HG03565 (cell line): ENCODE data around the gene ST6GALNAC4.

Experiments used
- ATAC-seq: cut with Tn5 transposase; IDR thresholded peaks from one replicate; pipeline ENCODE4 v1.9.1; 2021; ENCODE audit warnings: mild to moderate bottlenecking, moderate library complexity; ENCODE audit not compliant: unreplicated experiment

Gene ST6GALNAC4

GRCh38 chr9:127947841-127948710 lies 31.2 kb upstream of the ST6GALNAC4 start:
- ATAC-seq, result no peak

DNA sequence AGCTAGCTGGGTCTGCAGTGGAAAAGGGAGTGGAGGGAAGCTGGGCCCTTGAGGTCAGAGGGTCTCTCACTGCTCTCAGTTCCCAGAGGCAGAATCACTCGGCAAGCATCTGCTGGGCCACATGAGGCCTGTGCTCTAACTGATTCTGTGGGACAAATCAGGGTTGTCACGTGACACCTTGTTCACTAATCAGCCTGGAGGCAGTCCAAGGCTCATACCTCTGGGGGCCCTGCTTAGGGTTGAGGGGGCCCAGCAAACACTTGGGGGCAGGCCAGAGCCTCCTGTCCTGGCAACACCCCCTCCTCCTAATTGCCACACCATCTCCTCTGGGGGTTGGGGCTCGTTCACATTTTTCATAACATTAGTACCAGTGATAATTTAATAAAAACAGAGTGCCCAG lies 29.9 kb upstream of the ST6GALNAC4 start:
- no peak for ATAC-seq

- no peak for ATAC-seq
These were observed 29.1 kb upstream of the ST6GALNAC4 start for GRCh38 chr9:127945942-127946341.

GRCh38 chr9:127945338-127945737 lies 28.5 kb upstream of the ST6GALNAC4 start:
- ATAC-seq, result no peak

DNA sequence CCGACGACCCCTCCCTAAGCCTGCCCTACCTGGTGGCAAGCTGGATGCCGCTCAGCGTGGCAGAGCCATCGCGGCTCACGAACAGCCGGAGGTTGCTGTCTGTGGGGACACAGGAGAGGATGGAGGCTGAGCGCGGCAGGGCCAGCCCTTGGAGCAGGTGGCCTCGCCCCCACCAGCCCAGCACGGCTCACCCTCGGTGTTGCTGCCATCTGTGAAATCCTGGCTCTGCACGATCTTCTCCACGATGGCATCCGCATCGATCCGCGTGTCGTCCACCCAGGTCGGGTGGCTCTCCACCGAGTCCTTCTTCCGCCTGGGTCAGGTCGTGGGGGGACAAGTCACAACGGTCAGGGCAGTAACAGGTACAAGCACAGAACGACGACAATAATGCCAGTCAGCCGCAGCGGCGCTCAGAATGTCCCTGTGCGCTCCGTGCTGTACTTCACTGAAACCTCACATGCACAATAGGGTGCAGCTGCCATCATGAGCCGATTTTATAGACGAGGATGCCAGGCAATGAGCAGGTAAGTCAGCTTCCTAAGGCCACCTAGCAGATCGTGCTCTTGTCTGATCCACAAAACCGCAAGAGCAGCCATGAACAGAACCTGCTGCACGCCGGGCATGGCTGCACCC lies 27.9 kb upstream of the ST6GALNAC4 start:
- ATAC-seq, result no peak

DNA sequence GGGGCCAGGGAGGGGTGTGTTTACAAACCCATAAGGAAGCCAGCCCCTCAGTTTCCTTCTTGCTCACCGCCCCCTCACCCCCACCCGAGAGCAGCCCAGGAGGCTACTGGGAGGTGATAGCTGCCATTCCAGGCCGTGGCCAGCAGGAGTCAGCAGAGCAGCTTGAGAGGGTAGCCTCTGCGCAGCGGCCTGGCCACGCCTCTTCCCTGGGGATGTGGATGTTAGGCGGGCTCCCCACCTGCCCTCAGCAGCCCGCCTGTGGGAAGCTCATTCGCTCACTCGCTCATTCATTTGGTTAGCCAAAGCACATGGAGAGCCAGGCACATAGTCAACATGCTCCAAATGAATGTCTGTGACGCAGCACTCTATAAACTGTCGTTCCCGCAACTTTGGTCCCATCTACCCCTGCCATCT lies 26.9 kb upstream of the ST6GALNAC4 start:
- peak; percentile 59 for ATAC-seq

DNA sequence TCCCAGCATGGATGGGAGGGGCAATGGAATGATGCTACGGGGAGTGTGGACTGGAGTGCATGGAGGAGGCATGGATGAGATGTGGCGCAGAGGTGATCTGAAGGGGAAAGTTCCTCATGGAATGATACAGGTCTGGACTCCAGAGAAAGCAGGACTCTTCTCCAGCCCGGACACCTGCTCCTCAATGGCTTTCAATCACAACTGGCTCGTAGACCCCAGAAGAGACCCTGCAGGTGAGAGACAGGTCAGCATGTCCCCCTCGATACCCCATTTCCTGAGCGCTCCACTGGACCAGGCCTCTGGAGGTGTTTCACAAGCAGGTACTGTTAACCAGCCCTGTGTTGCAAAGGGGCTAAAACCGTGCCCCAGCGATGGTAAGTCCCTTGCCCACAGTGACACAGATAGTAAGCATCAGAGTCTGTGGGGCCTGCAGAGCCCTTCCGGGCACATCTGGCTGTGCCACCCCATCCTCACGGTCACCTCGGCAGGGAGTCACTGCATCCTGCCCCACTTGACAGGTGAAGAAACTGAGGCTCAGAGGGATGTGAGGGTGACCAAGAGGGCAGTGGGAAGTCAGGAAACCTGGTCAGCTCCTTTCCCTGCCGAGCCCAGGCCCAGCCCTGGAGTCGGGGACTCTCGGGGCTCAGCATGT lies 26.3 kb upstream of the ST6GALNAC4 start:
- no peak for ATAC-seq

DNA sequence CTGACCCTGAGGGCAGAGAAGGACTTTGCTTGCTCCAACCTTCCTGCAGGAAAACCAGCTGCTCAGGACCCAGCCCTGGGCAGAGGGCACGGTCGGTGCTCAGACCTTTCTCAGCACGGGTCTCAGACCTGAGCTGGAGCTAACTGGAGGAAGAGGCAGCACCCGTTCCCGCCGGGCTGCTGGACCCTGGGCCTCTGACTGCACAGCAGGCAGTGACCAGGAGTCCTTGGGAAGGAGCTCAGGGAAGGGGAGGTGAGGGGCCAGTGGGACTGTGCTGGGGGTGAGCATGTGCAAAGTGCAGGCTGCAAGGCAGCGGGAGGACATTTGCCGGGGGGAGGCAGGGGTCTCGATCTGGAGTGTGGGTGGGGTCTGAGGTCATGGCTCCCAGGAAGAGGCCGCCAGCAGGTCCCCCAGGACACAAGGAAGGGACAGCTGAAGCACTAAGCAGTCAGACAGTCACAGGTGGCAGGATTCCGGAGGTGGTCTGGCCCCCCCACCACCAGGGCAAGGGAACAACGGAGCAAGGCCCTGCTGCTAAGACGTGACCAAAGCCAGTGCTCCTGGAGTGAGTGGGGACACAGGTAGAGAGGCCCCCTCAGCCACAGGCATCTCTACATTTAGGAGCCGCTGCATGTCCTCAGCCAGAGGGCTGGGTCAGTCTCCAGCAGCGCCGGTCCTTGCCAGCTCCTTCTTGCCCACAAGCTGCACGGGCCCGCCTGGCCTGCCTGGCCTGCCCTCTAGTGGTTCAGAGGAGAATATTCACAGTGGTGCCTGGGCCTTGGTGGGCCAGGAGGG lies 25.6 kb upstream of the ST6GALNAC4 start:
- ATAC-seq, result no peak

DNA sequence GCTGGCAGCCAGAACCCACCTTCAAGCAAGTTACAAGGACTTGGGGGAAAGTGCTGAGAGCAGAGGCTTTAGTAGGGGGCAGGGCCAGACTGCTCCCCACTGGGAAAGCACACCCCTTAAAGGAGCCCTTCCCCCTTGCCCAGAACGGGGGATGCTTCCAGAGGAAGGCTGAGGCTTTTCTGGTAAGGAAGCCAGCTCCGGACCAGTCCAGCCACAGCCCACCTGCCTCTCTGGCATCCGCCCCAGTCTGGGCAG lies 25.0 kb upstream of the ST6GALNAC4 start:
- no peak for ATAC-seq

DNA sequence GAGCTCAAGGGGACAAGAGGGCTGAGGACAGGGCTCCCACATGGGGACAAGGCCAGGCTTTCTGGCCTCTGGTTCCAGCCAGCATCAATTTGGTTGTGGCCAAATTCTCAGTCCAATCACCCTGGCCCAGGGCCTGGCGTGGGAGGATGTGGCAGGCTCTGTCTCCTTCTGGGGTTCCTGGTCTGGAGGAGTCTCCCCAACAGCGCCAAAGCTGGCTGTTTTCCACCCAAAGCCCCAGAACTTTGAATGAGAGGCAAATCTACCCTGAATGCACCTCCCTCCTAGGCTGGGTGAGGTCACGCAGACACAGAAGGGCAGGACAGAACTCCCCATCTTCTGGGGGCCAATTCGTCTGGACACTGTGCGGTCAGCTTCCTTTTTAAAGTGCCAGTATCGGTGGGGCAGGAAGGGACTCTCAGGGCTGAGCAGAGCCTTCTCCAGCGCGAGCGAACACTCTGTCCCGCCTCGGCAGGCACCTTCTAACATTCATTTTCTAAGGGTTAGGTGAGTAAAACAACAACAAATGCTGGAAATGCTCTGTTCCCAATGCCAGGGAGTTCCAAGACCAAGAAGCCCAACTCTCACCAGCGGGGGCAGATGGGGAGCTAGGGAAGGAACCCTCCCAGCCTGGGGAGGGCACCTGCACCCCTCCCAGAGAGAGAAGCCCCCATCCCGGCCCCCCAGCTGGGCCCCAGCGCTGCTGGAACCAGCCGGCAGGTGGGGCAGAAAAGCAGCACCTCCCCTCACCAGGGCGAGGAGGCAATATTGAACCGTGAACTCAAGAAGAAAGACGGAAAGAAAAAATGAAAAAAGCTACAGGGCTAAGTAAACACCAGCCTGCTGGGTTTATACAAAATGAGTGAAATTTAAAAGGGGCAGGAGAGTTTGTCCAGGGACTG lies 24.5 kb upstream of the ST6GALNAC4 start:
- no peak for ATAC-seq

DNA sequence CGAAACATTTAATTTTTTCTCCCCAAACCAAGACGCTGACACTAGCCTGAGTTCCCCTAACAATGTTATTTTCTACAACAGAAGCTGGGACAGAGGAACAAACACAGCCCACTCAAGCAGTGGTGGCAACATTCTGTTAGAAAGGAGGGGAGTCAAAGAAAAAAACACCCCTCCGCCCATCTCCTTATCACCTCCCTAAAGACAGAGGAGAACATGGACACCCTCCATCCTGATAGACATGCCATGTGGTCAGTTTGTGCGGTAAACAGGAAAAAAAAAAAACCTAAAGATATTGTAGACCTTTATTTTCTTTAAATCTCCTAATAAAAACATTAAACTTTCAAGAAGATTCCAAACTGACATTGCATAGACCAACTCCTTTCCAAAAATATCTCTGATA lies 23.8 kb upstream of the ST6GALNAC4 start:
- ATAC-seq, result no peak

- no peak for ATAC-seq
These were observed 21.5 kb upstream of the ST6GALNAC4 start for GRCh38 chr9:127938298-127938690.

GRCh38 chr9:127937388-127938297 lies 20.8 kb upstream of the ST6GALNAC4 start, which contains the start of gene DPM2:
Gene DPM2, minus strand, starts transcription at chr9:127937854. Its CDS starts 34 bp downstream, at chr9:127937820.
- peak; percentile 75 for ATAC-seq

- ATAC-seq, result no peak
These were observed 20.2 kb upstream of the ST6GALNAC4 start for GRCh38 chr9:127937056-127937387.

DNA sequence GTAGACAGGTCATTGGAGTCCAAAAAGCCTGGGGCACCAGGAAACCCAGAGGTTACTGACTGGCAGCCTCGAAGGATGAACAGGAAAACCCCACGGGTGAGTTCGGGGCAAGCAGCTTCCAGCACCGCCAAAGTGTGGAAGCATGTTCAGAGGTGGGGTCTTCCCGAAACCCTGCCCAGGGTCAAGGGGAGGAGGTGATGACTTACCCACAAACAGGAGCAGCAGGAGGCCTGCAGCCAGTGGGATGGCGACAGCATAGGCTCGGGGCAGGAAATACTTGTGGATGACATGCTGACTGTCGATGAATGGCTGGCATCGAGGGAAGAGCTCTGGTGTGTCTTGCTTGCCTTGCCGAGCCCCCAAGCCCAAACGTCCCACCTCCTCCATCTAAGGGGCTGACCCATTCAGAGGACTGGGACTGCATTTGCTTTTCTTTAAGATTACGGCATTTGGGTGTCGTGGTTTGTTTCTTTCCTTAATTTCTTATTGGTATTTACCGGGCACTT lies 19.6 kb upstream of the ST6GALNAC4 start:
- no peak for ATAC-seq

- no peak for ATAC-seq
These were observed 19.0 kb upstream of the ST6GALNAC4 start for GRCh38 chr9:127935765-127936221.

DNA sequence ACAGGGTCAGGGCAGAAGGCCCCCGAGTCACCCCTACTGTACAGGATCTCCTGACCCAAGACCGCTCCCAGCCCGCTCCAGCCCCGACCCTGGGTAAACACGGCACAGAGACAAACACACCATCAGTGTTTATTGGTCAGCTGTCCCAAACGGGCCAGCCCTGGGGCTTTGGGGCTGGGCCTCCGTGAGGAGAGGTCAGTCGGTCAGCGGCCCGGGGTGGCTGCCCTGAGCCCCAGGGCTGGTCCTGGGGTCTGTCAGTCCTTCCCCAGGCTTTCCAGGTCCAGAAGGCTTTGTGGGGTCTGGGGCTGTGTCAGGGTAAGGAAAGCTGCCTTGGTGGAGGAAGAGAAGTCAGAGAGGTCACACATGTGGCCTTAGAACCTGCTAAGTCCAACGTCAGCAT lies 18.1 kb upstream of the ST6GALNAC4 start:
- ATAC-seq, result no peak

DNA sequence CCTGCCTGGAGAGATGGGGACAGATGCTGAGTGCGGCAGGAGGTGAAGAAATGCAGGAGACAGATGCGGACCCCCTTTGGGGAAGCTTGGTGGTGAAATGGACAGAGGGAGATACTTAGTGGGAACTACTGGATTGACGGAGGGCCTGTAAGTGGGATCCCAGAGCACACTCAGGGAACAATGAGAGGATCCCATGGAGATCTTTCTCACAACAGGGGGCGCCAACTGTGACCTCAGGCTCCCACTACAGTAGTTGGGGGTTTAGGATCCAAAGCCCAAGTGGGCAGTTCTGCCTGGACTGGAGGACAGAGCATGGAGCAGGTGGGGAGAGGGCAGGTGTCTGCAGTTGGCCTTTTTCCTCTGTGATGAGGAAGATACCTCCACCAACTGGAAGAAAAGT lies 17.4 kb upstream of the ST6GALNAC4 start:
- ATAC-seq, result no peak
